ENCODE results near the gene CUEDC2. TPM values are rescaled to one million over a fixed set of nuclear protein-coding genes. Genes with fewer than 3 reads are reported as not detected.

The CUEDC2 gene
- total RNA-seq, 4 donors from 2014 or later = 5.2 to 35.2 (median 33.5) TPM

DNA sequence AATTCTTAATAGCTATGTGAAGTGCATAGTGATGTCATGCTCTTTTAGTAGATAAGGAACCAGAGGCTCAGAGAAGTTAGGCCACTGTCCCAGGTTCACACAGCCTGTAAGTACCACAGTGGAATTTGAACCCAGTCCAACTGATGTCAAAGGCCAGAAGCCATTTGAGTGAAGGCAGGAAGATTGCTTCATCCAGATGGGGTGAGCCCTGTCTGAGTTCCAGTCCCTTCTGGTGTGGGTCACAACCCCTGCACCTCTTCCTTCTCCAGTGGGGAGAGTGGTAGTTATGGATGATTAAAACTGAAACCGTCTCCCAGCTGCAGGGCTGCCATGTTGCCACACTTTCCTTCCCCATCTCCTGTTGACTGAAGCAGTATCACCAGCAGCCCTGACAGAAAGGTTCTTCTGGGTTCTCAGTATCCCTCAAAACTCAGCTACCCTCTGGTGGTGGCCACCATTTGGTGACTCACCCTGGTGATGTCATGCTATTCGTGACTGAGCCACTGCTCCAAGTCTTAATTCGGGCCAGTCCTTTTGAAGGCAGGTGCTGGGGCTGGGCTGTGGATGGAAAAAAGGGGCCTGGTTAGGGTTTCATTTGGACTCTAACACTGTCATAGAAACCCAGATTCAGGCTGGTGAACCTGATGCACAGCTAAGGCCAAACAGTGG is 20.4 kb upstream of the CUEDC2 start:
- H3K27ac ChIP-seq = peak overlapping the region; percentile 22 to 58 (median 37)
- intact Hi-C loops (cut with DNase I; ENCODE audit: low total_unique reads) = no loop called here
- peak; percentile 25 for DNase-seq

DNA sequence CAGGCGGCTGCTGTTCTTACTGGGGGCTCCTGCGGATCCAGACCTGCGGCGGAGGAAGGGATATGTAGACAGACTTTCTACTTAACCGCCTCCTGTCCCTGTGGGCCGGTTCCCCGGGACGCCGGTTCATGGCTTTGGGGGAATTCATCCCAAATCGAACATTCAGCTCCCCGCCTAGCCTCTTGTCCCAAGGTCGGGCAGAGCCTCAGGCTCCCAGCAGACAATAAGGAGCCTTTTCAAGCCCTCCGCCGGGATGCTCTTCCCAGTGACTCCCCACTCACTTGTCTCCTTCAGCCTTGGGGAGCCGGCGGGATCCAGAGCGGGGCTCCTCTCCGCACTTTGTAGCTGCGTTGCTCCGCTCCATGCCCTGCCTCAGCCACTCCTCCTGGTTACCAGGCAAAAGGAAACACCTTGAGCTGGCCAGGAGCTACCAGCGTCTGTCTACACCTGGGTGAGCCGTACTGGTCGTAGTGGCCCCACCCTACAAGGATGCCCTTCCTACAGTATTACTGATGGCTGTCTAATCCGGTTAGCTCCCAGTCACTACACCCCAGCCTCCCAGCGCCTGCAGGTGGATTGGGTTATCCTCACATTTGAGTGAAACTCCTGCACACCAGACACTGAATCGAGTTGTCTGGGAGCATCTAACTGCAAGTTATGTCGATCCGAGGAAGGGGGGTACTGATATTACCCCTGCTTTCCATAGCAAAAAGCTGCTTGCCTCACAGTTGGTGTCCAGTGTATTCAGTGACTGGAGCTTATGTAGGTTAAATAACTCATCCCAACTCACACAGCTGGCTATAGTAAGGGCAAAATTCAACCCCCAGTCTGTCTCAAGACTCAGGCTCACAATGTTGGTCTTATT is 19.0 kb upstream of the CUEDC2 start, which contains the start of gene C10orf95:
Gene C10orf95, minus strand, starts transcription at position 439 of the 865 bp plus-strand sequence. CDS start 450 bp downstream, outside the sequence.
- in situ Hi-C loops (cut with MboI; ENCODE audit: low pct_ligation_motif_present in 1 of 4, low pct_unique_long_range_greater_than_20kb in 1 of 4, low sequenced_read_pairs in 3 of 4) (no loop called here), intact Hi-C loops (cut with DNase I; ENCODE audit: low total_unique reads) (no loop called here)
- peak; percentile 71 for DNase-seq
- 25% methylated on average over 24 of the region's 28 CpGs; no CpG with 5 or more reads in 1 of the 2 donors for WGBS, 2 donors (ENCODE audit: low coverage in 1 of 2)
- no peaks in the 10 kb centered on the region for H3K36me3 ChIP-seq
- peak within 1 kb of the TSS; percentile 88 to 93 (median 91) for H3K27ac ChIP-seq
- no peaks in the 10 kb centered on the region for H3K9me3 ChIP-seq
- TF ChIP-seq, protein P1, sequence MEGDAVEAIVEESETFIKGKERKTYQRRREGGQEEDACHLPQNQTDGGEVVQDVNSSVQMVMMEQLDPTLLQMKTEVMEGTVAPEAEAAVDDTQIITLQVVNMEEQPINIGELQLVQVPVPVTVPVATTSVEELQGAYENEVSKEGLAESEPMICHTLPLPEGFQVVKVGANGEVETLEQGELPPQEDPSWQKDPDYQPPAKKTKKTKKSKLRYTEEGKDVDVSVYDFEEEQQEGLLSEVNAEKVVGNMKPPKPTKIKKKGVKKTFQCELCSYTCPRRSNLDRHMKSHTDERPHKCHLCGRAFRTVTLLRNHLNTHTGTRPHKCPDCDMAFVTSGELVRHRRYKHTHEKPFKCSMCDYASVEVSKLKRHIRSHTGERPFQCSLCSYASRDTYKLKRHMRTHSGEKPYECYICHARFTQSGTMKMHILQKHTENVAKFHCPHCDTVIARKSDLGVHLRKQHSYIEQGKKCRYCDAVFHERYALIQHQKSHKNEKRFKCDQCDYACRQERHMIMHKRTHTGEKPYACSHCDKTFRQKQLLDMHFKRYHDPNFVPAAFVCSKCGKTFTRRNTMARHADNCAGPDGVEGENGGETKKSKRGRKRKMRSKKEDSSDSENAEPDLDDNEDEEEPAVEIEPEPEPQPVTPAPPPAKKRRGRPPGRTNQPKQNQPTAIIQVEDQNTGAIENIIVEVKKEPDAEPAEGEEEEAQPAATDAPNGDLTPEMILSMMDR (IDR thresholded peaks at IDR 0.05) = no peak
- peak; percentile 11 to 52 (median 37) for TF ChIP-seq POLR2AphosphoS5 (IDR thresholded peaks at IDR 0.05)
- peak; percentile 52 for TF ChIP-seq POLR2A (IDR thresholded peaks at IDR 0.05)
- H3K27me3 ChIP-seq = no peaks in the 10 kb centered on the region
- peak within 1 kb of the TSS; percentile 49 to 78 (median 74) for H3K4me3 ChIP-seq
- peaks cover 4 to 16% (median 9%) of the 10 kb centered on the region in 4 donors for H3K4me1 ChIP-seq

More for the DNA sequence above, 20.4 kb upstream of the CUEDC2 start:
- TF ChIP-seq POLR2A (IDR thresholded peaks at IDR 0.05) = no peak
- TF ChIP-seq, protein P1 (IDR thresholded peaks at IDR 0.05) = no peak
- TF ChIP-seq POLR2AphosphoS5 (IDR thresholded peaks at IDR 0.05) = no peak
- TF ChIP-seq EP300 (IDR thresholded peaks at IDR 0.05; ENCODE audit: low read depth) = no peak
- H3K9me3 ChIP-seq = no peaks in the 10 kb centered on the region
- H3K27me3 ChIP-seq = no peaks in the 10 kb centered on the region
- in situ Hi-C loops (cut with MboI; ENCODE audit: low pct_ligation_motif_present in 1 of 4, low pct_unique_long_range_greater_than_20kb in 1 of 4, low sequenced_read_pairs in 3 of 4) = no loop called here
- no peak overlapping the region for H3K4me3 ChIP-seq
- H3K4me1 ChIP-seq = peaks cover 4 to 16% (median 9%) of the 10 kb centered on the region in 4 donors
- no peaks in the 10 kb centered on the region for H3K36me3 ChIP-seq
- WGBS, 2 donors (ENCODE audit: low coverage in 1 of 2) = 40 to 59% methylated on average over 1 to 3 of the region's 3 CpGs

DNA sequence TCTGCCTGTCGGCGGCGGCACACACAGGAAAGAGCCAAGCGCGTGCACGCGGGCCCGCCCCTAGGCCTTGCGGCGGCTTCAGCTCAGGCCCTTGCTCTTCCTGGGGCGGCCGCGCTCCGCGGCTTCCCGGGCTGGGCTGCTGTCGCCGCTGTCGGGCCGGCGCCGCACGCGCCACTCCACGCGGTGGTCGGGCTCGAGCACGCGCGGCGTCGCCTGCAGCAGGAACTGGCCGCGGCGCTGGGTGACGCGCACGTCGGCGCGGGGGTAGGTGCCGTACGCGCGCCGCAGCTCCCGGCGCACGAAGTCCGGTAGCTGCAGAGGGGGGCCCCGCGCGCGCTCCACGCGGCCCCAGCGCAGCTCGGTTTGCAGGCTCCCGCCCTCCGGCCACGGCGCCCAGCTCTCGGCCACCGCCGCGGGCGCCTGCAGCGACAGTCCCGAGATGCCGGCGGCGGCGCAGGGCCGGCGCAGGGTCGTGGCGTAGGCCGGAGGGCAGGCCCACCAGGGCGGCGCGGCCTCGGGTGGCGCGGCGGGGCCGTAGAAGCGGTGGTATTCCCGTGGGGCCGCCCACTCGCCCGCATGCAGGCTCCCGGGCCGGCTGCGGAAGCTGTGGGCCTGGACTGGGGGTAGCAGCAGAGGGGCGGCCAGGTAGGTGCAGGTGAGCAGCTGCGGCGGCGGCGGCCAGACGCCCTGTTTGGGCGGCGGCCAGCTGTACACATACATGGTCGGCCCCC is 18.2 kb upstream of the CUEDC2 start:
- Histone ChIP-seq H3K9me3 (no peaks in the 10 kb centered on the region), H3K36me3 (no peaks in the 10 kb centered on the region), H3K27ac (peak overlapping the region; percentile 88 to 93 (median 91)), H3K27me3 (no peaks in the 10 kb centered on the region), H3K4me3 (peak overlapping the region; percentile 49 to 78 (median 74)), H3K4me1 (peaks cover 4 to 16% (median 9%) of the 10 kb centered on the region in 4 donors)
- WGBS, 2 donors (ENCODE audit: low coverage in 1 of 2) = 0% methylated on average over 53 of the region's 104 CpGs; no CpG with 5 or more reads in 1 of the 2 donors
- in situ Hi-C loops (cut with MboI; ENCODE audit: low pct_ligation_motif_present in 1 of 4, low pct_unique_long_range_greater_than_20kb in 1 of 4, low sequenced_read_pairs in 3 of 4) = no loop called here
- intact Hi-C loops (cut with DNase I; ENCODE audit: low total_unique reads) = no loop called here
- peak; percentile 88 for DNase-seq
- TF ChIP-seq POLR2AphosphoS5 (IDR thresholded peaks at IDR 0.05) = peak; percentile 46 to 79 (median 52)
- TF ChIP-seq POLR2A (IDR thresholded peaks at IDR 0.05) = no peak
- TF ChIP-seq EP300 (IDR thresholded peaks at IDR 0.05; ENCODE audit: low read depth) = no peak

DNA sequence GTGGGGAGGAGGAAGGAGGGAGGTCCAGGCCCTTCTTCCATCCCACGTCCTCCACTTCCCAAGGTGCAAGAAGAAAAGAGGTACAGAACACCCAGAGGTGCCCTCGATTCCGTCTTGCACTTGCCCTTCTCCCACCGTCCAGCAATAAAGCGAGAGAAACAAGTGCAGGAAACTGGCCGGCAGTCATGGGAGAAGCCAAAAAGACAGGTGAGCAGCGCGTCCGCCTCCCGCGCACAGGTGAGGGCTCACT is 17.7 kb upstream of the CUEDC2 start:
- WGBS, 2 donors (ENCODE audit: low coverage in 1 of 2) = 3% methylated on average over 11 of the region's 11 CpGs; no CpG with 5 or more reads in 1 of the 2 donors
- H3K4me1 ChIP-seq = peaks cover 4 to 16% (median 9%) of the 10 kb centered on the region in 4 donors
- intact Hi-C loops (cut with DNase I; ENCODE audit: low total_unique reads) = no loop called here

More for the DNA sequence above, 17.7 kb upstream of the CUEDC2 start:
- H3K27ac ChIP-seq = peak overlapping the region; percentile 88 to 93 (median 91)
- H3K36me3 ChIP-seq = no peaks in the 10 kb centered on the region
- peak overlapping the region; percentile 38 to 78 (median 74) for H3K4me3 ChIP-seq
- H3K9me3 ChIP-seq = no peaks in the 10 kb centered on the region
- no peak for DNase-seq
- in situ Hi-C loops (cut with MboI; ENCODE audit: low pct_ligation_motif_present in 1 of 4, low pct_unique_long_range_greater_than_20kb in 1 of 4, low sequenced_read_pairs in 3 of 4) = no loop called here
- no peaks in the 10 kb centered on the region for H3K27me3 ChIP-seq
- TF ChIP-seq POLR2AphosphoS5 (IDR thresholded peaks at IDR 0.05) (no peak), EP300 (IDR thresholded peaks at IDR 0.05; ENCODE audit: low read depth) (no peak), POLR2A (IDR thresholded peaks at IDR 0.05) (peak; percentile 74)
- TF ChIP-seq, protein P1 (IDR thresholded peaks at IDR 0.05) = no peak

Data from transverse colon (tissue), 4 donors.